CD1c-positive myeloid dendritic cell (primary cell): ENCODE measurements around the gene SCO2.

Experiments
- DNase-seq: peaks from one replicate; pipeline ENCODE4 v3.0.0-alpha.2; 2016; ENCODE audit errors: extremely low spot score

SCO2 gene, protein sequence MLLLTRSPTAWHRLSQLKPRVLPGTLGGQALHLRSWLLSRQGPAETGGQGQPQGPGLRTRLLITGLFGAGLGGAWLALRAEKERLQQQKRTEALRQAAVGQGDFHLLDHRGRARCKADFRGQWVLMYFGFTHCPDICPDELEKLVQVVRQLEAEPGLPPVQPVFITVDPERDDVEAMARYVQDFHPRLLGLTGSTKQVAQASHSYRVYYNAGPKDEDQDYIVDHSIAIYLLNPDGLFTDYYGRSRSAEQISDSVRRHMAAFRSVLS

DNA sequence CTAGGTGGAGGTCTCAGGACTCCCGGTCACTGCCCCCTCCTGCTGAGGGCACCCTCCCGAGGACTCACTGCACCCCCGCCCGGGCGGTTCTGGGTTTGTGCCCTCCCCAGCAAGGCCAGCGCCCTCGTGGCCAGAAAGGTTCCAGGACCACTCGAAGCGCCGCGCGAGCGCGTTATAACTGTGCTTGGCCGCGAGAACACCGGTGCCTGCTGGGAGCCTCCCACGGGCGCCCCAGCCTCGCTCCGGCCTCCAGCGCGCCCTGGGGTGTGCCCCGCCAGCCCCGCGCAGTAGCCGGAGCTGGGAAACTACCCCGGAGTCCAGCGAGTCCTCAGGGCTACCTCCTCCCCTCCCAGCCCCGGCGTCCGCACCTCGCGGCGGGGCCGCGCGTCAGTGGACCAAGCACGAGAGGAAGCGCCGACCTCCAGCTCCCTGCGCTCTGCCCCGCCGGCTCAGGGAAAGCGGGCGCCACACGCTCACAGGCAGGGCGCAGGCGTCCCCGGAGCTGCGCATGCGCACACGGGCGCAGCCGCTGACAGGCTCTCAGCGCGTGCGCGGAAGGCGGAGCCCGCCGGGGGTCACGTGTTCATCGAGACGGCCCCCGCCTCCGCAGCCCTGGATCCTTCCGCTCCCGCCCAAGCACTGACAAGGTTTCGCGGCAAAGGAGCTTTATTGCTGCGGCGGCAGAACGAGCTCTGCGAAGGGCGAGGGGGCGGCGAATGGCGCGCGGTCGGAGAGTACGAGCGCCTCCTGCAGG, at the start of gene SCO2:
TSS of gene SCO2 (minus strand) at position 495 of the 754 bp plus-strand sequence. CDS start 1,187 bp downstream, outside the sequence.
- DNase-seq = peak; percentile 100

DNA sequence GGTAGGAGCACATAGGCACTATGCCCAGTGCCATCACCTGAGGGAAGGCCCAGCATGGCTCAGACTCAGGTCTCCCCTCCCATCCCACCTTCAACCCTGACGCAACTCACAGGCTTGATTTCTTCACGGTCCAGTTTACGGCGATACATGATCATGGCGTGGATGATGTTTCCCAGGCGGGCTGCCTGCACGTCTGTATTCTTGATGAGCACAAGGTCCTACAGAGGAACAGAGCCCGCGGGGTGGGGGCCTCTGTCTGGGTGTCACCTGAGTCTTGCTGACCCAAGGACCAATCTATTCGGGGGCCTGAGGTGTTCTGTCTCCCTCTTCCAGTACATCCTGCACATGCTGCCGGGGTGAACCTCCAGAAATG, 49.0 kb upstream of the SCO2 start:
- no peak for DNase-seq

DNA sequence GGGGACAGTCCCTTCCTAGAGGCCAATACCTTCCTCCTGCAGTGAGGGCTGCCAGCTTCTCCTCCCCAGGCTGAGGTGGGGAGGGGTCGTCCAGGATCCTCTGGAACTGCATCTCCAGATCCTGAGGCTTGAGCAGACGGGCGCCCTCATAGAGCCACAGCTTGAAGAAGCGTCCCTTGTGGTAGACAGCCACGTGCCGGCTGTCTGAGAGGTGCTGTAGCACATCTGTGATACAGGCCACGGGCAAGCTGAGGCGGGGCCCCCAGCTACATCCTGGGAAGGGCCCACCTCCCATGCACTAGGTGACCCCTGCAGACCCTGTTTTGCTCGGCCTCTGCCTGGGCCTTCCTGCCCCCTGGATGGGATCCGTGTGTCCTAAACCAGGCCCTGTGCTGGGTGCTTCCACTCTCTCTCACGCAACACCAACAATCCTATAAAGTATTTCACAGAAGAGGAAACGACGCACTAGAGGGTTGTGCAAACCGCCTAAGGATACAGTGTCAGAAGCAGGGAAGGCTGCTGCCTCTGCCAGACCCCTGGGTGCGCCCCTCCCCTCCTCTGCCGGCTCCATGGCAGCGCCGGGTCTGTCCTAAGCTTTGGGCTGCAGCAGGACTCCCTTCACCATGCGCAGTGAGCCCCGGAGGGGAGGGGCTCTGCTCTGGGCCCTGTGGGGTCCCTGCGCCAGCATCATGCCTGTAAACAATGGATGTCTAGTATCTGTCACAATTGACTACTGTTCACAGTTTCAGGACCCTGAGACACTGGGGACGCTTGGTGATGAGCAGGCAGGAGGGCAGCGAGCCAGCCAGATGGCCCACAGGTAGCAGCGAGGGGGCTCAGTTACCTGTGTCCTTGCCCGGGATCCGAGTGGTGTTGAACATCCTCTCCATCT, 48.3 kb upstream of the SCO2 start:
- no peak for DNase-seq

DNA sequence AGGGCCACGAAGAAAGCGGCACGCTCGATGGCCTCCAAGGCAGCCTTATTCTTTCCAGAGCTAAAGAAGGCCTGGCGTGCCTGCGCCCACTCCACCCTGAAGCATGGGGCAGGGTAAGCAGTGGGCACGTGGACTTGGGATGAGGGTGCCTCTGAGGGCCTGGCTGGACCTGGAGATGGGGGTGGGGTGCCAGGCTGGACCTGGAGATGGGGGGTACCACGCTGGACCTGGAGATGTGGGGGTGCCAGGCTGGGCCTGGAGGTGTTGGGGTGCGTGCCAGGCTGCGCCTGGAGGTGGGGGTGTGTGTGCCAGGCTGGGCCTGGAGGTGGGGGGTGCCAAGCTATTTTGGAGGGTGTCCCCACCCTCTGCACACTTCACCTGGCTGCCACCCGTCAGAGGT, 47.6 kb upstream of the SCO2 start:
- no peak for DNase-seq

DNA sequence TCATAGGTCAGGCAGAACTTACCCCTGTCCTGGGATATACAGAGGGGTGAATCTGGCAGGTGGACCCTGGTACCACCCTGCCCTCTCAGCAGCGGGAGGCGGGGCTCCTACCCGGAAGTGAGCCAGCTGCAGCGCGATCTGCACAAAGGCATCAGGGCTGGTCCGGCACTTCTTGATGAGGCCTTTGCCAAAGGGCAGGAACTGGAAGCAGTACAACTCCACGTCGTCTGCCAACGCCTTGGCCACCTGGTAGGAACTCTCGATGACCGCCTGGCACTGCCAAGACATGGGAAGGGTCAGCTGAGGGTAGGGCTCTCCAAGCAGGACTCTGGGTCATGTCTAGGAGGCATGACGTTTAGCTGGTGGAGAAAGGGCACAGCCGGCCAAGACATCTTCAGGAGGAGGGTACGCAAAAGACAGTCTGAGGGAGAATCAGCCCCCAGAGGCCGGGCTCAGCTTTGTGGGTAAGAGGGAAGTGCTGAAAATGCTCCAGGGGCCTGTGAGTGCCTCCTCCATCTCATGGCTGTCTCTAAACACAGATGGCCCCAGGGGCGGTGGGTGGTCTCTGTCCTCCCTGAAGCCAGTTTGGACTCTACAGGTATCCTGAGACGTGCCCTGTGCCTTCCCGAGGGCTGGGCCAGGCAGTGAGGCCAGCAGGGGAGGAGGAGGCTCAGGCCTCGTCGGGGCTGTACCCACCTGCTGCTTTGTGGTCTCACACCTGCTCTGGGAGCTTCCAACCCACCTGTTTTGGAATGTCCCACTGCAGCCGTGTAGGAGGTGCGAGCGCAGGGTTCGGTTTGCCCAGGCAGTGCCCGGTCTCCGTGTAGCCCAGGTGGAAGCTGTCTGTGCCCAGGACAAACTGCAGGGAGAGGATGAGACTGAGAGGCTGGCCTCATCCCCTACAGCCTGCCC, 46.1 kb upstream of the SCO2 start:
- DNase-seq = no peak

DNA sequence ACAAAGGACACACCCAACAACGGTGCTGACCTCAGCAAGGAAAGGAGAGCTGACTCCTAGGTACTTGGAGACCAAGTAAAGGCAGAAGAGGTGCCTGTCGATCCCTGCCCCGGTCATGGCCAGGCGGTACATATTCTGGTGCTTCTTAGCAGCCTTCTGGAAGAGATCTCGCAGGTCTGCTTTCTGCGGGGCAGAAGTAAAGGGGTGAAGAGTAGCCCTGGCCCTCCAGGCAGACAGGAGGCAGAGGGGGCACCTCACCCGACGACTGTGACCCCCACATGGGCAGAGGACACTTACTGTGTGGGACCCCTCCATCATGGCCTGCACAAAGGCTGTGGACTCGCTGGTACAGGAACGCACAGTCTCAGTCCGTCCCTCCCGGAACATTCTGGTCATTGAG, 45.5 kb upstream of the SCO2 start:
- DNase-seq = no peak

DNA sequence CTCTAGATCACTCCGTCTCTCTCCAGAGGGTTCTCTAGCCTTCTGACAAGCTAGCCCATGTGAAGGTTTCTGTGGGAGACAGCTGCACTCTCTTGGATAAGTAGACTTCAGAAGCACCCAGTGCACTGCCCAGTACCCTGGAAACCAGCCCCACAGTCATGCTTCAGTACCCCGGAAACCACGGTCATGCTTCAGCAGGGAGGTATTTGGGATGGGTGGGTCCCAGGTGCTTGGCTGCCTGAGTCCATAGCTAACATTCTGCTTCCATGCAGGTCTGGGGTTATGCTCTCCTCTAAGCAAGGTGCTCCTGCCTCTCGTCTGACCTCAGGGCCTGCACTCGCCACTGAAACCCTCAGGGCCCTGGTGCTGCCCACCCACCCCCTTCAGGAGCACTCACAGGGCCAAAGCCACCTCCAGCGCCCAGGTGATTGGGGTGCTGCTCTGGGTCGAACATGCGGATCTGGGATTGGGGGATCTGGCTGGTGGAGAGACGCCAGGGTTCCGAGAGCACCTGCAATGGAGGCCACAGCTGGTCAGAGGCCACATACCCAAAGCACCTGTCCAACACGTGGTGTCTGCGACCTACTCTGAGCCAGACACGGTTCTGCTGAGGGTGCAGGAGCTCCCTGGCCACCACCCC, 44.6 kb upstream of the SCO2 start:
- DNase-seq = no peak

DNA sequence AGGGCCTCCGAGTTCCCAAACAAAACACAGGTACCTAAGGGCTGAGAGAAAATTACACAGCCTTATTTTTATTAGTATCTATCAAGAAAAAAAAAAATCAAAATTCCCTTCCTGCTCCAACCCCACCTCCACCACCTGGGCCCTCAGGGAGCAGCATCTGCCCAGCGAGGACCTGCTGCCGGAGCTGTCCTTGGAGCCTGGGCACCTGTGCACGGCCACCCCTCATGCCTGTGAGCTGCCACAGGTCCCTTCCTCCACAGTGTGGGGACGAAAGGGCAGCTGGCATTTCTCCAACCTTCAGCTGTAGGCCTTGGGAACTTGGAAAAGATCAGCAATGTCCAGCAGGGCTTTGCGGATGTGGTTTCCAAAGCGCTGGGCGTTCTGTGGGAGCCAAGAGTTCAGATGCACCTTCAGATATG, 43.7 kb upstream of the SCO2 start:
- DNase-seq = no peak

DNA sequence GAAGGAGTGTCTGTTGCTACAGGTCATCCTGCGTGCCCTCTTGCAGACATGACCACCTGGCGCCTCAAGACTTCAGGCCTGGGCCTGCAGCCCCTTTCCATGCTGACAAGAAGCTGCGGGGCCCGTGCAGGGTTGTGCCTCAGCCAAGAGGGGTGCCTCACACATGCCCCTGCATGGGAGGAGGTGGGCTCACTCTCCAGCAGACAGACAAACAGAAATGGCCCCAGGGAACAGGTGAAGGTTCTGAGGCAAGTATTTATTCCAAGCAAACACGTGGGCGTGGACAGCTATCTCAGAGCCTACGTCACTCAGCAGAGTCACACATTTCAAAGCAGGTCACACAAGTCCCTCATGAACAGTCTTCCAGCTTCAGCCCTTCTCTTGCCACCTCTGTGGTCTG, 43.2 kb upstream of the SCO2 start:
- DNase-seq = no peak

DNA sequence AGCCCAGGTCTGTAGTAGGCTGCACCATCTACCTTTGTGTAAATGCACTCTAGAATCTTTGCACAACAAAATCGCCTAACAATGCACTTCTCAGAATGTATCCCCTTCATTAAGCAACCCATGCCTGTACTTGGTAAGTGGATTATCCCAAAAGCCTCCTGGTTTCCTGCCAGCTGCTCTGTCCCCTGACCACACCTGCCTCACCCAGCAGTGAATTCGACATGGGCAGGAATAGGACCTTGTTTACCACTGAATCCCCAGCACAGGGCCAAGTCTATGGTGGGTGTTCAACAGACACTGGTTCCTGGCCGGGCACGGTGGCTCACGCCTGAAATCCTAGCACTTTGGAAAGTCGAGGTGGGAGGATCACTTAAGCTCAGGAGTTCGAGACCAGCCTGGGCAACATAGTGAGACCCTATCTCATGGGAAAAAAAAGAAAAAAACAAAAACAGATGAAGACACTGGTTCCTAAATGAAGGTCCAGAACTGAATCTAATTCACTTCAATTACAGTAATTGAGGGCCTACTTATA, 42.4 kb upstream of the SCO2 start:
- DNase-seq = no peak

DNA sequence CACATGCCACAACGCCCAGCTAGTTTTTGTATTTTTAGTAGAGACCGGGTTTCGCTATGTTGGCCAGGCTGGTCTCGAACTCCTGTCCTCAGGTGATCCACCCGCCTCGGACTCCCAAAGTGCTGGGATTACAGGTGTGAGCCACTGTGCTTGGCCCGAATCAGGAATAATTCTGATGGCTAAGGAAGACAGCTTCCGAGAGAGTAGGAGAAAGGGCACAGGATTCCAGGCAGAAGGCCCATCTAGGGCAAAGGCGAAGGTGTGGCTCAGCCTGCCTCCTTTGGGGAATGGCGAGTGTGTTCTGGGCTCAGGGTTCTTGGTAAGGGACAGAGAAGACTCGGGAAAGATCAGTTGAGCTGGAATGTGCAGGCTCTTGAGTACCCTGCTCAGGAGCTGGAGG, 38.9 kb upstream of the SCO2 start:
- DNase-seq = no peak

DNA sequence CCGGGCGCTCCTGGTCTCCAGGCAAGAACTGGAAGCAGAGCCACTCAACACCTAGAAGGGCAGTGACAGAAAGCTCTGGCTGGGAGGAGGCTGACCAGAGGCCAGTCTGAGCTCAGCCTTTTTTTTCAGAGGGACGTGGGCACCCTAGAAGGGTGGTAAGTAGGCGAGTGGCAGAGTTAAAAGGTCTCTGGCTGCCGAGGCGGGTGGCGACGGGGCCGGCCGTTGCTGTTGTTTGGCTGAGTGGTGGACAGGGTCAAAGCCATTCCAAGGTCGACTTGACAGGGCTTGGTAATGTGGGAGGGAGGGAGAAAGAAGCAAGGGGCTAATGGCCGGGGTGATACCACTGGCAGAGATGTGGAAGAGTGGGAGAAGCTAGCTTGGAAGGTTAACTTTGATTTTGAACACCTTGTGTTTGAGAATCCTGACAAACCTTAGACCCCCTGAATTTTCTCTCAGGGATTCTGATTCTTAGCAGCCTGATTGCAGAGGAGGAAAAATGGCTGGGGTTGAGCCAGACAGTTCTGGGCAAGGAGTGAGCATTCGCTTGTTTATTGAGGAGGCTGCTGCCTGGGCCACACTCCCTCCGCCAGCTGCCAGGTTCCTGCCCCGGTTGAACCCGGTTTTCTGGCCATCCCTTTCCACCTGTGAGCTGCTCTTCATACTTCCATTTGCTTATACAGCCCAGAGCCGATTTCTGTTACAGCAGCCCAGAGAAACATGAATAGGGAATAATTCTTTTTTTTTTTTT, 38.2 kb upstream of the SCO2 start:
- no peak for DNase-seq

DNA sequence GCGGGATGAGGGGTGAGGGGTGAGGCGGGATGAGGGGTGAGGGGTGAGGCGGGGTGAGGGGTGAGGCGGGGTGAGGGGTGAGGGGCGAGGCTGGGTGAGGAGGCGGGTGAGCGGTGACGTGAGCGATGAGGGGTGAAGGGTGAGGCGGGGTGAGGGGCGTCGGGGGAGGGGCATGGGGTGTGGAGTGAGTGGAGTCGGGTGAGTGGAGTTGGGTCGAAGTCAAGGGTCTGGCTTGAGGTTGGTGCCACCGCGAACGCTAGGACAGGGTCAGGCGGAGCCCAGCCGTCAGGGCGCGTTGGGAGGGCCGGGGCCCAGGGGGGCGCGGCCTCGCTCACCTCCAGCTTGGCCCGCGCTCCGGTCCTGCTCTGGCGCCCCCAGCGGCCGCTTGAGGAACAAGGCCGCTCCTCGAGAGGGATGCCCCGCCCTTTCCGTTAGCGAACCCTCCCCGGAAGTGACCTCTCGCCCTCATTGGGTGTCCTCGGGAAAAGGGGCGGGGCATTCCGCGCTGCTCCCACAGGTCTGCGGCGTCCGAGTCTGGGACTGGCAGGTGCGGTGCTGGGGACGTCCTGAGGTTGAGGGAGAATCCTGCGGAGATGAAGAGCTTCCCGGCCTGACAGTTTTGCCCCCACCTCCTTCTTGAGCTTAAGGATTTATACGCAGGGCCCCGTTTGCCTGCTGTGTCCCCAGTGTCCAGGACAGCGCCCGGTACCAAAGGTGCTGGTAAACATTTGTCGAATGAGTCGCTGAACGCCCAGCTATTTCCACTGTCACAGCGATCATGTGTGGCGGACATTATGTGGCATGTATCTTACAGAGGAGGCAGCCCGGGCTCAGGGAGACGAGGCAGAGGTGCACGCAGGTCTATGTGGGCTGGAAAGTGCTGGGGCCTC, 37.4 kb upstream of the SCO2 start, which contains the start of gene SYCE3:
TSS of gene SYCE3 (minus strand) at position 397 of the 890 bp plus-strand sequence. CDS start 6,514 bp downstream, outside the sequence.
- peak; percentile 99 for DNase-seq

DNA sequence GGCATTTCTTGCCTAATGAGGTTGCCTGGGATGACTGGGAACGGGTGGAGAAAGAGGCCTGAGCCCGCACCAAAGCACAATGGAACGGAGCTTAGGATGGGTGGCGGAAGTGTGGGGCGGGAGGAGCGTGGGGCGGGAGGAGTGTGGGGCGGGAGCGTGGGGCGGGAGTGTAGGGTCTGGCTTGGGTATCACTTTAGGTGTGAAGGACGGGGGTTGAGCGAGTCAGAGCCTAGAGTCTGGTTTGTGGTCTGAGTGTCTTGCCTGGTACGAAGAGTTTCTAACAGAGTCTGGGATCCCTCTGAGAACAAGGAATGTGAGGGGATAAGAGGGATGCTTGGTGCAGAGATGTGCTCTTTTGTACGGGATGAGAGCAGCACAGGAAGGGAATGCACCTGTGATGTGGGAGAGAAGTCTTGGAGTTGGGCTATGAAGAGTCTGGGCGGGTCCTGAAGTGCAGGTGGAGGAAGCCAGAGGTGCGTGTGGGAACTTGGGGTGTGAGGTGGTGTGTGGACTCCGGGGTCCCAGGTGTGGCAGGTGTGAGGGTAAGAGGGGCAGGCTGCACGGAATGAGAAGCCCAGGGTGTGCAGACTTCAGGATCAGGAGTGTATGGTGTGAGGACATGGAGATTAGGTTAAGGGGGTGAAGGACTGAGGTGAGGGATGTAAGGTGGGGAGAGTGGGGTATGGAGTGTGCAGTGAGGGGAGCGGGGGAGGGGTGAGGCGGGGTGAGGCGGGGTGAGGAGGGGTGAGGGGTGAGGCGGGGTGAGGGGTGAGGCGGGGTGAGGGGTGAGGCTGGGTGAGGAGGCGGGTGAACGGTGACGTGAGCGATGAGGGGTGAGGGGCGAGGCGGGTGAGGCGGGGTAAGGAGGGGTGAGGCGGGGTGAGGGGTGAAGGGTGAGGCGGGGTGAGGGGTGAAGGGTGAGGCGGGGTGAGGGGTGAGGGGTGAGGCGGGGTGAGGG, 36.3 kb upstream of the SCO2 start:
- DNase-seq = no peak

DNA sequence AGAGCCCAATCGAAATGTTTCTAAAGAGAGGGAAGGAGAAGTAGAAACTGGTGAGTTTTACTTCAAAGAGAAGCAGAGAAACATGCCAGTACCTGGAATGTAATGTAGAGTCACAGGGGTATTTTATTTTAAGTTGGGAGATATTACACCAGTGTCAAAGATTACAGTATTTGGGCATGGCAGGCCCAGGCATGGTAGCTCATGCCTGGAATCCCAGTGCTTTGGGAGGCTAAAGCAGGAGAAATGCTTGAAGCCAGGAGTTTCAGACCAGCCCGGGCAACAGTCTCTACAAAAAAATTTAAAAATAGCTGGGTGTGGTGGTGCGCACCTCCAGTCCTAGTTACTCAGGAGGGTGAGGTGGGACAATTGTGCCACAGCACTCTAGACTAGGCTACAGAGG, 34.6 kb upstream of the SCO2 start:
- DNase-seq = no peak

DNA sequence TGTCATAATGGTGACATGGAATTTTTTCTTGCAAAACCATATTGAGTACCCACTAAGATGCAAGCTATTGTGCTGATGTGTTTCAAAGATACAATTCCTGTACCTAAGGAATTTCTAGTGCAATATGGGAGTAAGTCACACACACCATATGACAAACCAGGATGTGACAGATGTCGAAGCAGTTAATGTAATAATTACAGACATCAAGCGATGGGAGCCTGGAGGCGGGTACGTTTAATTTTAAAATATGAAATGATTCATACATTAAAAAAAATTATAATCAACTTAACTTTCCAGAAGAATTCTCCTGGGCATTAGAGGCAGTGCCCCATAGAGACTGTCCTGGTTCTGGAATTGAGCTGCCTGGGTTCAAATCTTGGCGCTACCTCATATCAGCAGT, 31.3 kb upstream of the SCO2 start:
- DNase-seq = no peak

DNA sequence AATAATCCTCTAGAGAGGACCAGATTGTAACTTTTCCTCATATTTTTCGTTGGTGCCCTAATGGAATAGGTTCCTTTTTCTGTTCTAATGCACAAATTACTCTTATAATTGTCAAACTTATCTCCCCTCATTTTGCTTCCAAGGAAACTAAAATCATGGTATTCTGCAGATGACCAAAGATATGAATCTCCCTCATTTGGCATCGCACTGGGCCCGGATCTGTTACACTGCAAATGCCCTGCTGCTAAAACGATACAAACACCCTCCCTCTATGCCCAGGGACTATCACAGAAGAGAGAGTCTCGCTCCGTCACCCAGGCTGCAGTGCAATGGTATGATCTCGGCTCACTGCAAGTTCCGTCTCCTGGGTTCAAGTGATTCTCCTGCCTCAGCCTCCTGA, 27.9 kb upstream of the SCO2 start:
- no peak for DNase-seq
